ENCODE data around the gene CHODL.

The CHODL gene

GRCh38 chr21:18289876-18290275 is 45.2 kb downstream of the CHODL start:
- no peak for DNase-seq (ENCODE audit: low read depth, low spot score)

DNA sequence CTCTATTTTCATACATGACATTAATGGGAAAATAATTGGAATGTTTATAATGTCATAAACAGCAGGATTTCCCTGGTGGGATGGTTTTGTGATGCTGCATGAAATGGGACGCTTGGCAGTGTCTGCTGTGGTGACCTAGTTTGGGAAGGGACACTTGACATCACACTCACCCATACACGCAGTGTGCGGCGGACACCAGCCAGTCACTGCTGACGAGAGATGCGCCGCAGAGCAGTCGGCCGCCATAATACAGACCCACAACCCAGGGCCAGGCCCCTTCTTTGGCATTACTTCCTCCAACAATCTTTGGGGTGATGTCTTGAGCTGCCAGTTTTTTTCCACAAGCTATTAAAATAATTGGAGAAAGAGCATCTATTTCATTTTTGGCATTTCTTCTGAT is 49.5 kb downstream of the CHODL start:
- no peak for DNase-seq (ENCODE audit: low read depth, low spot score)

GRCh38 chr21:18298228-18298627 is 53.6 kb downstream of the CHODL start:
- DNase-seq (ENCODE audit: low read depth, low spot score), result no peak
